ENCODE data around the gene RGS9.

DNA sequence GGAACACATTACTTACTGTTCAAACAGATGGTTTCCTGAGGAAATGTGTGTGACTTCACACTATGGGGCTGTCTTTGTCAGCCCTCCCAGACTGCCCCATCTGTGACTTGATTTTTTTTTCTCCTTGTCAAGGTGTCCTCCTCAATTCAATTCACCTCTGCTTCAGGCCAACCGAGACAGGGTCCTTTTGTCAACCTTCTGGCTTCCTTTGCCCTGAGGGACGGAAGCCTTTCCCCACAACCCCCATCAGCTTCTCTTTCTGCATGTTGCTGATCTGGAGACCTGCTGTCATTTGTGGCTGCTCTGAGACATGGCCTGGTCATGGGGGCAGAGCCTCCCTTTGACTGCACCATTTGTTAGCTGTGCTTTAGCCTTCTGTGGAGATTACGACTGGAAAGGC lies 21.3 kb upstream of the RGS9 start:
- TF ChIP-seq, protein P1, sequence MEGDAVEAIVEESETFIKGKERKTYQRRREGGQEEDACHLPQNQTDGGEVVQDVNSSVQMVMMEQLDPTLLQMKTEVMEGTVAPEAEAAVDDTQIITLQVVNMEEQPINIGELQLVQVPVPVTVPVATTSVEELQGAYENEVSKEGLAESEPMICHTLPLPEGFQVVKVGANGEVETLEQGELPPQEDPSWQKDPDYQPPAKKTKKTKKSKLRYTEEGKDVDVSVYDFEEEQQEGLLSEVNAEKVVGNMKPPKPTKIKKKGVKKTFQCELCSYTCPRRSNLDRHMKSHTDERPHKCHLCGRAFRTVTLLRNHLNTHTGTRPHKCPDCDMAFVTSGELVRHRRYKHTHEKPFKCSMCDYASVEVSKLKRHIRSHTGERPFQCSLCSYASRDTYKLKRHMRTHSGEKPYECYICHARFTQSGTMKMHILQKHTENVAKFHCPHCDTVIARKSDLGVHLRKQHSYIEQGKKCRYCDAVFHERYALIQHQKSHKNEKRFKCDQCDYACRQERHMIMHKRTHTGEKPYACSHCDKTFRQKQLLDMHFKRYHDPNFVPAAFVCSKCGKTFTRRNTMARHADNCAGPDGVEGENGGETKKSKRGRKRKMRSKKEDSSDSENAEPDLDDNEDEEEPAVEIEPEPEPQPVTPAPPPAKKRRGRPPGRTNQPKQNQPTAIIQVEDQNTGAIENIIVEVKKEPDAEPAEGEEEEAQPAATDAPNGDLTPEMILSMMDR (IDR thresholded peaks at IDR 0.05), result no peak
- no peak for TF ChIP-seq ZFX (IDR thresholded peaks at IDR 0.05; ENCODE audit: borderline replicate concordance)
